ENCODE measurements around the gene ULBP2. TPM values are rescaled to one million over a fixed set of nuclear protein-coding genes. Genes with fewer than 3 reads are reported as not detected.

ULBP2 gene
- 1.9 and 2.9 TPM in 2 replicates for total RNA-seq

GRCh38 chr6:149941583-149942460, at the start of gene ULBP2:
ULBP2 (plus strand) TSS chr6:149942014; CDS start chr6:149942073, 59 bp downstream.

GRCh38 chr6:149897855-149898744, 43.7 kb upstream of the ULBP2 start, which contains the start of gene RAET1E:
RAET1E (minus strand) TSS chr6:149898113; CDS start chr6:149890901, 7,212 bp downstream.

GRCh38 chr6:149922642-149923326, 19.0 kb upstream of the ULBP2 start, which contains the start of gene RAET1G:
RAET1G (minus strand) TSS chr6:149923121; CDS start chr6:149923010, 111 bp downstream.

GRCh38 chr6:149963462-149964307, 21.9 kb downstream of the ULBP2 start, which contains the start of gene ULBP1:
ULBP1 (plus strand) TSS chr6:149963943; CDS start chr6:149964050, 107 bp downstream.

Other genes starting within 250 kb of the ULBP2 start
- gene LATS1, start 223.9 kb upstream of the ULBP2 start, total RNA-seq, result 3.9 and 4.9 TPM in 2 replicates
- gene NUP43, start 195.5 kb upstream of the ULBP2 start, total RNA-seq, result 12.0 and 14.5 TPM in 2 replicates
- 75.0 and 92.0 TPM in 2 replicates for gene PCMT1, start 192.3 kb upstream of the ULBP2 start, total RNA-seq
- gene LRP11, start 77.7 kb upstream of the ULBP2 start, total RNA-seq, result 62.1 and 76.1 TPM in 2 replicates
- 1.1 and 1.4 TPM in 2 replicates for gene RAET1E, start 43.9 kb upstream of the ULBP2 start, total RNA-seq
- gene RAET1G, start 18.9 kb upstream of the ULBP2 start, total RNA-seq, result 6.1 and 10.5 TPM in 2 replicates
- 0.32 TPM in 1 of 2 replicates, not detected in the other for gene ULBP1, start 21.9 kb downstream of the ULBP2 start, total RNA-seq
- gene RAET1L, start 83.5 kb downstream of the ULBP2 start, total RNA-seq, result not detected in 2 replicates
- 8.4 and 9.5 TPM in 2 replicates for gene ULBP3, start 127.1 kb downstream of the ULBP2 start, total RNA-seq
- gene PPP1R14C, start 201.0 kb downstream of the ULBP2 start, total RNA-seq, result 0.17 and 0.95 TPM in 2 replicates

Data from bronchial smooth muscle cell (primary cell).